ENCODE data around the gene MAPK10.
A peak's percentile ranks its signal among the peaks of the same experiment; 100 is the strongest.

Gene MAPK10

GRCh38 chr4:86014599-86014998 lies 345.3 kb downstream of the MAPK10 start:
- no peak for DNase-seq (ENCODE audit: low read depth, low spot score)
- H3K4me3 ChIP-seq (ENCODE audit: low read depth, low read length) = no peak overlapping the region
- CTCF ChIA-PET = no interaction called here
- POLR2A ChIA-PET = no interaction called here
- TF ChIP-seq CTCF (IDR thresholded peaks at IDR 0.05; ENCODE audit: insufficient read depth, low read length, missing control alignments) = no peak

- H3K4me3 ChIP-seq (ENCODE audit: low read depth, low read length) = no peak overlapping the region
- no peak for DNase-seq (ENCODE audit: low read depth, low spot score)
- ChIA-PET POLR2A (no interaction called here), CTCF (interaction anchor here (0.9 kb wide), 1 partner anchor 29 kb away, joined by 3 read pairs; no protein-coding TSS in a partner anchor)
- TF ChIP-seq CTCF (IDR thresholded peaks at IDR 0.05; ENCODE audit: insufficient read depth, low read length, missing control alignments) = no peak
These were observed 346.2 kb downstream of the MAPK10 start for GRCh38 chr4:86013621-86014020.

GRCh38 chr4:86011117-86011516 lies 348.7 kb downstream of the MAPK10 start:
- CTCF ChIA-PET = no interaction called here

GRCh38 chr4:86007042-86007441 lies 352.8 kb downstream of the MAPK10 start:
- POLR2A ChIA-PET = no interaction called here
- CTCF ChIA-PET = no interaction called here
- TF ChIP-seq CTCF (IDR thresholded peaks at IDR 0.05; ENCODE audit: insufficient read depth, low read length, missing control alignments) = no peak
- no peak for DNase-seq (ENCODE audit: low read depth, low spot score)
- no peak overlapping the region for H3K4me3 ChIP-seq (ENCODE audit: low read depth, low read length)

More at GRCh38 chr4:86011117-86011516, 348.7 kb downstream of the MAPK10 start:
- H3K4me3 ChIP-seq (ENCODE audit: low read depth, low read length) = no peak overlapping the region
- TF ChIP-seq CTCF (IDR thresholded peaks at IDR 0.05; ENCODE audit: insufficient read depth, low read length, missing control alignments) = no peak
- peak; percentile 94 for DNase-seq (ENCODE audit: low read depth, low spot score)
- POLR2A ChIA-PET = no interaction called here

GRCh38 chr4:86006057-86006456 lies 353.8 kb downstream of the MAPK10 start:
- no peak for TF ChIP-seq CTCF (IDR thresholded peaks at IDR 0.05; ENCODE audit: insufficient read depth, low read length, missing control alignments)
- CTCF ChIA-PET = interaction anchor here (1.2 kb wide), 1 partner anchor 12 kb away, joined by 3 read pairs; no protein-coding TSS in a partner anchor

GRCh38 chr4:86004030-86004429 lies 355.8 kb downstream of the MAPK10 start:
- no peak for DNase-seq (ENCODE audit: low read depth, low spot score)
- POLR2A ChIA-PET = no interaction called here
- no peak for TF ChIP-seq CTCF (IDR thresholded peaks at IDR 0.05; ENCODE audit: insufficient read depth, low read length, missing control alignments)
- no peak overlapping the region for H3K4me3 ChIP-seq (ENCODE audit: low read depth, low read length)
- CTCF ChIA-PET = interaction anchor here (1.8 kb wide), 1 partner anchor 12 kb away, joined by 5 read pairs; no protein-coding TSS in a partner anchor

More at GRCh38 chr4:86006057-86006456, 353.8 kb downstream of the MAPK10 start:
- H3K4me3 ChIP-seq (ENCODE audit: low read depth, low read length) = no peak overlapping the region
- no peak for DNase-seq (ENCODE audit: low read depth, low spot score)
- POLR2A ChIA-PET = no interaction called here

Data from AG04449 (cell line).